Upper lobe of left lung (tissue), 4 donors: ENCODE measurements around the gene POC5.

Experiments
- POLR2A ChIP-seq, 4 donors: fragments of 450-650 bp; IDR thresholded peaks; one replicate each; pipeline ENCODE4 v1.5.1; 2016 to 2017; ENCODE audit warnings: antibody characterized with exemption in 4 of 4, mild to moderate bottlenecking in 2 of 4
- POLR2AphosphoS5 ChIP-seq, 2 donors: sonication (generic); formaldehyde crosslinking; IDR thresholded peaks; one replicate each; pipeline ENCODE4 v1.5.1; 2017; ENCODE audit warnings: antibody characterized with exemption in 2 of 2
- TF ChIP-seq, protein P1 (sequence below), 6 experiments: fragments of 450-650 bp in 4 of 6; fragments of 200-600 bp in 2 of 6; sonication (generic) in 2 of 6; IDR thresholded peaks; one replicate each; pipeline ENCODE4 v1.5.1; 2016 to 2019; ENCODE audit warnings: antibody characterized with exemption in 6 of 6

DNA sequence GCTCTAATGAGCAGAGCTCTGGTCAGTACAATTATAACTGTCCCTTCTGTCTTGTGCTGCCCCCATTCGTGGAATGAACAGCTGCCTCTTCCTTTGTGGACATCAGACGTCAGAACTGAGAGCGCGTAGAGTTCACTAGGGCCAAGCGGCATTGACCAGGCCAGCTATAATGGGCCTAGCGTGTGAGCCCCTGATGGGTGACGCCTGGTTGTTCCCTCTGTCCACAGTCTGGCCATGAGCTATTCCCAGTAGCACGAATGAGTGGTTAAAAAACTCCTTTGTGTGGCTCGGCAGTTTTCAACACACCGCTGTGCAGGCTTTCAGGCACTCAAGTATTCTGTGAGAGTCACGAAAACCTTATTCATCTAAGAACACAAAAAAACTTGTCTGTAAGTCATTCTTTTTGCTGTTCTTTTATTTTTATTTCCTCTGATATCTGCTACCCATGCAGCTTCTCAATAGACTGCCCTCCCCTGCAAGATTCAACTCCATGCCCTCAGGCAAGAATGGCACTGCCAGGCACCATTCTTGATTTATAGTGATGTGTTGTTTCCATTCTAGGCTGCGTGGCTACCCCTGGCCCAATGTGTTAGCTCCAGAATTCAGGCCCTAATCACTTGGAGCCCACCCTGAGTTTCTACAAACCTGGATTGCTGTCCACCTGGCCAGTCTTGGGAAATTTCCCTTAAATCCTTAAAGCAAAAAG is 53.5 kb downstream of the POC5 start:
- TF ChIP-seq, protein P1, sequence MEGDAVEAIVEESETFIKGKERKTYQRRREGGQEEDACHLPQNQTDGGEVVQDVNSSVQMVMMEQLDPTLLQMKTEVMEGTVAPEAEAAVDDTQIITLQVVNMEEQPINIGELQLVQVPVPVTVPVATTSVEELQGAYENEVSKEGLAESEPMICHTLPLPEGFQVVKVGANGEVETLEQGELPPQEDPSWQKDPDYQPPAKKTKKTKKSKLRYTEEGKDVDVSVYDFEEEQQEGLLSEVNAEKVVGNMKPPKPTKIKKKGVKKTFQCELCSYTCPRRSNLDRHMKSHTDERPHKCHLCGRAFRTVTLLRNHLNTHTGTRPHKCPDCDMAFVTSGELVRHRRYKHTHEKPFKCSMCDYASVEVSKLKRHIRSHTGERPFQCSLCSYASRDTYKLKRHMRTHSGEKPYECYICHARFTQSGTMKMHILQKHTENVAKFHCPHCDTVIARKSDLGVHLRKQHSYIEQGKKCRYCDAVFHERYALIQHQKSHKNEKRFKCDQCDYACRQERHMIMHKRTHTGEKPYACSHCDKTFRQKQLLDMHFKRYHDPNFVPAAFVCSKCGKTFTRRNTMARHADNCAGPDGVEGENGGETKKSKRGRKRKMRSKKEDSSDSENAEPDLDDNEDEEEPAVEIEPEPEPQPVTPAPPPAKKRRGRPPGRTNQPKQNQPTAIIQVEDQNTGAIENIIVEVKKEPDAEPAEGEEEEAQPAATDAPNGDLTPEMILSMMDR (IDR thresholded peaks at IDR 0.05): no peak
- TF ChIP-seq POLR2A (IDR thresholded peaks at IDR 0.05): no peak
- TF ChIP-seq POLR2AphosphoS5 (IDR thresholded peaks at IDR 0.05): no peak
